HCT116 (cell line): ENCODE measurements around the gene ADGRA1. TPM values are rescaled to one million over a fixed set of nuclear protein-coding genes. Genes with fewer than 3 reads are reported as not detected.

ENCODE experiments used
- ATAC-seq: fragments of 200-7000 bp; cut with Tn5 transposase; 2 replicates; pipeline ENCODE4 v1.9.1; 2020; ENCODE audit warnings: mild to moderate bottlenecking, moderate library complexity
- BruUV-seq: library from RNA; stranded (reverse); fragments of 400-500 nt; replicated peaks from 2 replicates; lab custom pipeline; 2021; lab: Mats Ljungman, UMichigan
- CTCF ChIA-PET: fragments of 300-600 bp; sonication (Branson Sonifier 250); formaldehyde crosslinking; loops from one replicate; lab custom pipeline; 2021; ENCODE audit warnings: antibody characterized with exemption; lab: Charles Lee
- POLR2A ChIA-PET: fragments of 300-600, 350-600 bp; sonication (Branson Sonifier 250); formaldehyde crosslinking; loops from one replicate; lab custom pipeline; 2021; ENCODE audit warnings: antibody characterized with exemption; lab: Charles Lee
- RAD21 ChIA-PET, 2 experiments: fragments of 300-600 bp; sonication (Branson Sonifier 250); formaldehyde crosslinking; loops; one replicate each; lab custom pipeline; 2023; ENCODE audit warnings: low total read pairs in 2 of 2; ENCODE audit not compliant: uncharacterized antibody in 2 of 2, unreplicated experiment in 2 of 2, low non-redundant PET in 1 of 2; lab: Charles Lee
- DNase-seq: peaks from one replicate; pipeline ENCODE4 v3.0.0-alpha.2; 2010; ENCODE audit warnings: low read depth, low spot score
- H2AFZ ChIP-seq: fragments of 200-600 bp; shearing (Covaris generic), sonication (generic); 2 replicates; pipeline ENCODE4 v1.6.1; 2017; ENCODE audit warnings: low read depth, mixed run types, mixed read lengths, antibody characterized with exemption, low read length; ENCODE audit not compliant: poor library complexity, severe bottlenecking
- H3K27ac ChIP-seq: 2 replicates; pipeline ENCODE4 v1.5.1; 2012; ENCODE audit warnings: low read depth, low read length
- H3K27me3 ChIP-seq: fragments of 200-600 bp; sonication (generic); 2 replicates; pipeline ENCODE4 v1.6.1; 2016; ENCODE audit warnings: mixed run types, low read length, mixed read lengths; ENCODE audit not compliant: insufficient read depth
- H3K36me3 ChIP-seq, 2 experiments: fragments of 200-500 bp in 1 of 2; fragments of 200-600 bp in 1 of 2; sonication (Bioruptor generic) in 1 of 2; sonication (generic) in 1 of 2; 2 replicates each; pipeline versions ENCODE4 v1.5.1 to v1.6.1; 2014 to 2016; ENCODE audit warnings: low read length in 2 of 2, inconsistent platforms in 1 of 2, mixed read lengths in 1 of 2, mixed run types in 1 of 2; ENCODE audit not compliant: insufficient read depth in 2 of 2, control insufficient read depth in 1 of 2
- H3K4me1 ChIP-seq, 2 experiments: fragments of 200-600 bp in 1 of 2; sonication (generic) in 1 of 2; 2 replicates each; pipeline versions ENCODE4 v1.5.1 to v1.6.1; 2012 to 2017; ENCODE audit warnings: low read length in 2 of 2, inconsistent platforms in 1 of 2, mild to moderate bottlenecking in 1 of 2, mixed read lengths in 1 of 2, mixed run types in 1 of 2, moderate library complexity in 1 of 2; ENCODE audit not compliant: insufficient read depth in 2 of 2, control insufficient read depth in 1 of 2
- H3K4me2 ChIP-seq: fragments of 200-600 bp; sonication (generic); 2 replicates; pipeline ENCODE4 v1.6.1; 2017; ENCODE audit warnings: mixed run types, low read length, mixed read lengths
- H3K4me3 ChIP-seq, 2 experiments: fragments of 200-600 bp in 1 of 2; sonication (generic) in 1 of 2; replicated peaks in 1 of 2; 2 replicates each; pipeline ENCODE4 v1.5.1; 2011 to 2016; ENCODE audit warnings: low read length in 2 of 2, control low read depth in 1 of 2, low read depth in 1 of 2, mild to moderate bottlenecking in 1 of 2, mixed read lengths in 1 of 2, mixed run types in 1 of 2
- H3K79me2 ChIP-seq: fragments of 200-600 bp; sonication (generic); 2 replicates; pipeline ENCODE4 v1.6.1; 2017; ENCODE audit warnings: mild to moderate bottlenecking, mixed run types, low read length, moderate library complexity, mixed read lengths; ENCODE audit not compliant: insufficient read depth
- H3K9ac ChIP-seq: fragments of 200-600 bp; sonication (generic); 2 replicates; pipeline ENCODE4 v1.6.1; 2016; ENCODE audit warnings: low read length, mixed read lengths
- H3K9me2 ChIP-seq: fragments of 200-600 bp; sonication (generic), shearing (Covaris generic); 2 replicates; pipeline ENCODE4 v1.6.1; 2017; ENCODE audit warnings: mixed run types, mild to moderate bottlenecking, moderate library complexity; ENCODE audit not compliant: insufficient read depth
- H3K9me3 ChIP-seq, 2 experiments: fragments of 200-500 bp in 1 of 2; fragments of 200-600 bp in 1 of 2; sonication (Bioruptor generic) in 1 of 2; sonication (generic) in 1 of 2; 2 replicates each; pipeline ENCODE4 v1.6.1; 2014 to 2017; ENCODE audit warnings: low read length in 2 of 2, mixed read lengths in 2 of 2, inconsistent platforms in 1 of 2, low read depth in 1 of 2, mild to moderate bottlenecking in 1 of 2, mixed run types in 1 of 2, moderate library complexity in 1 of 2; ENCODE audit not compliant: control insufficient read depth in 1 of 2, insufficient read depth in 1 of 2
- H4K20me1 ChIP-seq: fragments of 200-600 bp; sonication (generic), shearing (Covaris generic); 2 replicates; pipeline ENCODE4 v1.6.1; 2017; ENCODE audit warnings: mixed run types, mild to moderate bottlenecking, moderate library complexity; ENCODE audit not compliant: insufficient read depth
- CBX3 ChIP-seq: IDR thresholded peaks from 2 replicates; pipeline ENCODE4 v1.6.1; 2012; ENCODE audit warnings: low read depth
- CEBPB ChIP-seq: IDR thresholded peaks from 2 replicates; pipeline ENCODE4 v1.6.1; 2012; ENCODE audit warnings: low read depth
- CTCF ChIP-seq, 3 experiments: fragments of 200-600 bp in 1 of 3; sonication (generic) in 1 of 3; IDR thresholded peaks in 2 of 3; conservative IDR thresholded peaks in 1 of 3; 2 replicates each; pipeline ENCODE4 v1.5.1; 2012 to 2017; ENCODE audit warnings: low read depth in 2 of 3, low read length in 2 of 3, antibody characterized with exemption in 1 of 3, borderline replicate concordance in 1 of 3, control low read depth in 1 of 3, mild to moderate bottlenecking in 1 of 3, mixed read lengths in 1 of 3, mixed run types in 1 of 3, moderate library complexity in 1 of 3; ENCODE audit not compliant: insufficient read depth in 1 of 3
- EGR1 ChIP-seq: IDR thresholded peaks from 2 replicates; pipeline ENCODE4 v1.6.1; 2012; ENCODE audit warnings: low read depth
- ELF1 ChIP-seq: IDR thresholded peaks from 2 replicates; pipeline ENCODE4 v1.6.1; 2012; ENCODE audit warnings: low read depth, borderline replicate concordance
- EZH2phosphoT487 ChIP-seq: fragments of 200-600 bp; IDR thresholded peaks from 2 replicates; pipeline ENCODE4 v1.6.1; 2018; ENCODE audit warnings: antibody characterized with exemption, borderline replicate concordance
- FOSL1 ChIP-seq: IDR thresholded peaks from 2 replicates; pipeline ENCODE4 v1.6.1; 2012; ENCODE audit warnings: low read depth
- JUND ChIP-seq: IDR thresholded peaks from 2 replicates; pipeline ENCODE4 v1.6.1; 2012
- MAX ChIP-seq: IDR thresholded peaks from 2 replicates; pipeline ENCODE4 v1.6.1; 2012
- RAD21 ChIP-seq: IDR thresholded peaks from 2 replicates; pipeline ENCODE4 v1.6.1; 2012; ENCODE audit warnings: low read depth, mild to moderate bottlenecking
- REST ChIP-seq: IDR thresholded peaks from 2 replicates; pipeline ENCODE4 v1.6.1; 2012; ENCODE audit warnings: low read depth
- SP1 ChIP-seq: IDR thresholded peaks from 2 replicates; pipeline ENCODE4 v1.6.1; 2012; ENCODE audit warnings: low read depth
- TCF7L2 ChIP-seq: IDR thresholded peaks from 2 replicates; pipeline ENCODE4 v1.7.0; 2011; ENCODE audit warnings: borderline replicate concordance, inconsistent platforms; ENCODE audit not compliant: insufficient read depth, insufficient read length; ENCODE audit errors: extremely low read depth
- YY1 ChIP-seq: IDR thresholded peaks from 2 replicates; pipeline ENCODE4 v1.6.1; 2011; ENCODE audit warnings: low read length, low read depth, moderate library complexity, mild to moderate bottlenecking; ENCODE audit not compliant: insufficient replicate concordance; ENCODE audit errors: extremely low read depth
- ZBTB33 ChIP-seq: IDR thresholded peaks from 2 replicates; pipeline ENCODE4 v1.6.1; 2011; ENCODE audit warnings: mild to moderate bottlenecking, low read length, moderate library complexity; ENCODE audit not compliant: insufficient replicate concordance; ENCODE audit errors: extremely low read depth
- ZNF274 ChIP-seq: fragments of 200-500 bp; sonication (Bioruptor generic); IDR thresholded peaks from 2 replicates; pipeline ENCODE4 v1.6.1; 2014; ENCODE audit warnings: mild to moderate bottlenecking, low read depth, low read length, inconsistent platforms
- intact Hi-C: fragments of 100-400 bp; cut with micrococcal nuclease; formaldehyde crosslinking; loops from 2 replicates; pipeline ENCODE4 v1.10.0; 2022
- total RNA-seq: library from RNA; stranded (reverse); gene quantifications from one replicate; pipeline ENCODE4 v1.2.1, GENCODE V29; 2021; ENCODE audit not compliant: unreplicated experiment

Gene ADGRA1
- total RNA-seq, 1 experiment from 2014 or later, result not detected

- ChIA-PET RAD21 (no interaction called here), POLR2A (no interaction called here), CTCF (no interaction called here)
- BruUV-seq, result no TSS peak
- Histone ChIP-seq H3K4me1 (peaks cover 10 to 13% of the 10 kb centered on the region in 2 experiments), H3K9ac (no peak overlapping the region), H3K9me3 (no peaks in the 10 kb centered on the region), H3K9me2 (no peaks in the 10 kb centered on the region), H3K36me3 (no peaks in the 10 kb centered on the region), H3K4me3 (no peak overlapping the region), H4K20me1 (no peaks in the 10 kb centered on the region), H3K79me2 (no peaks in the 10 kb centered on the region), H3K27ac (no peak overlapping the region), H2AFZ (no peak overlapping the region), H3K27me3 (no peaks in the 10 kb centered on the region), H3K4me2 (no peak overlapping the region)
- intact Hi-C loops, result no loop called here
- no peak for TF ChIP-seq ELF1
- TF ChIP-seq EGR1, result no peak
- no peak for TF ChIP-seq MAX
- TF ChIP-seq CBX3, result no peak
- TF ChIP-seq ZNF274, result no peak
- no peak for TF ChIP-seq JUND
- TF ChIP-seq YY1, result no peak
- TF ChIP-seq SP1, result no peak
- TF ChIP-seq ZBTB33, result no peak
- TF ChIP-seq REST, result no peak
- no peak for TF ChIP-seq RAD21
- no peak for TF ChIP-seq FOSL1
- no peak for TF ChIP-seq CEBPB
- TF ChIP-seq EZH2phosphoT487, result no peak
- no peak for TF ChIP-seq TCF7L2
- no peak for TF ChIP-seq CTCF (IDR thresholded peaks at IDR 0.05 in 2 of 3, conservative IDR thresholded peaks at IDR 0.05 in 1 of 3; ENCODE audit: borderline replicate concordance in 1 of 3, insufficient read depth in 1 of 3, low read depth in 2 of 3, low read length in 2 of 3)
- no peak for DNase-seq
- ATAC-seq, result no peak
Measured at GRCh38 chr10:133150226-133150625, 62.5 kb downstream of the ADGRA1 start.
